IMR-90 (cell line): ENCODE data around the gene FAM3D. TPM values are rescaled to one million over a fixed set of nuclear protein-coding genes. Genes with fewer than 3 reads are reported as not detected.

Experiments used
- ATAC-seq: fragments of 200-7000 bp; cut with Tn5 transposase; 2 replicates; pipeline ENCODE4 v1.9.1; 2020; ENCODE audit warnings: low read depth, mild to moderate bottlenecking, moderate library complexity
- BruUV-seq: library from RNA; stranded (reverse); fragments of 400-500 nt; replicated peaks from 2 replicates; lab custom pipeline; 2021; lab: Mats Ljungman, UMichigan
- CTCF ChIA-PET: fragments of 300-600 bp; formaldehyde crosslinking; extraction: SDS; loops from one replicate; lab custom pipeline; 2021; ENCODE audit warnings: antibody characterized with exemption; lab: Yijun Ruan, JAX
- POLR2A ChIA-PET: fragments of 300-600 bp; sonication (Branson Sonifier 250); formaldehyde crosslinking; loops from one replicate; lab custom pipeline; 2022; ENCODE audit warnings: antibody characterized with exemption; ENCODE audit not compliant: unreplicated experiment; lab: Charles Lee
- DNase-seq: peaks from one replicate; pipeline ENCODE4 v3.0.0; 2013
- H2AFZ ChIP-seq: replicated peaks from 2 replicates; pipeline ENCODE3; 2013; ENCODE audit warnings: low read length, mild to moderate bottlenecking; ENCODE audit not compliant: poor library complexity
- H2AK5ac ChIP-seq: 2 replicates; pipeline ENCODE4 v1.6.1; 2013; ENCODE audit warnings: low read depth, low read length, inconsistent platforms
- H2AK9ac ChIP-seq: replicated peaks from 2 replicates; pipeline ENCODE3; 2013; ENCODE audit warnings: mild to moderate bottlenecking, low read depth, low read length, moderate library complexity; ENCODE audit not compliant: poor library complexity
- H2BK120ac ChIP-seq: 2 replicates; pipeline ENCODE4 v1.6.1; 2013; ENCODE audit warnings: low read depth, low read length, inconsistent platforms
- H2BK15ac ChIP-seq: 3 replicates; pipeline ENCODE4 v1.6.1; 2013; ENCODE audit warnings: low read depth, low read length, inconsistent platforms
- H2BK20ac ChIP-seq: 2 replicates; pipeline ENCODE4 v1.6.1; 2013; ENCODE audit warnings: low read depth, mild to moderate bottlenecking, inconsistent platforms, low read length, moderate library complexity
- H2BK5ac ChIP-seq: 2 replicates; pipeline ENCODE4 v1.6.1; 2013; ENCODE audit warnings: mild to moderate bottlenecking, low read depth, low read length, inconsistent platforms; ENCODE audit not compliant: poor library complexity, severe bottlenecking
- H3K14ac ChIP-seq: replicated peaks from 2 replicates; pipeline ENCODE4 v1.6.1; 2013; ENCODE audit warnings: low read depth, low read length, inconsistent platforms
- H3K18ac ChIP-seq: 2 replicates; pipeline ENCODE4 v1.6.1; 2013; ENCODE audit warnings: low read depth, low read length, control low read depth
- H3K23ac ChIP-seq: 2 replicates; pipeline ENCODE4 v1.6.1; 2013; ENCODE audit warnings: low read depth, low read length, inconsistent platforms
- H3K27ac ChIP-seq: 2 replicates; pipeline ENCODE4 v1.5.1; 2013; ENCODE audit warnings: mild to moderate bottlenecking, control low read depth, low read length; ENCODE audit not compliant: insufficient read depth
- H3K27me3 ChIP-seq: 2 replicates; pipeline ENCODE4 v1.6.1; 2013; ENCODE audit warnings: low read length; ENCODE audit not compliant: control insufficient read depth, insufficient read depth
- H3K36me3 ChIP-seq: 2 replicates; pipeline ENCODE4 v1.6.1; 2013; ENCODE audit warnings: low read length, mixed read lengths; ENCODE audit not compliant: control insufficient read depth, insufficient read depth
- H3K4ac ChIP-seq: 2 replicates; pipeline ENCODE4 v1.6.1; 2013; ENCODE audit warnings: low read depth, low read length, inconsistent platforms
- H3K4me1 ChIP-seq: 2 replicates; pipeline ENCODE4 v1.6.1; 2013; ENCODE audit warnings: low read length, mixed read lengths; ENCODE audit not compliant: control insufficient read depth, insufficient read depth
- H3K4me2 ChIP-seq: 2 replicates; pipeline ENCODE4 v1.6.1; 2013; ENCODE audit warnings: low read depth, mild to moderate bottlenecking, control low read depth, low read length, moderate library complexity
- H3K4me3 ChIP-seq: 2 replicates; pipeline ENCODE4 v1.5.1; 2013; ENCODE audit warnings: low read depth, mild to moderate bottlenecking, control low read depth, low read length, moderate library complexity; ENCODE audit not compliant: insufficient read depth
- H3K56ac ChIP-seq: 2 replicates; pipeline ENCODE4 v1.6.1; 2013; ENCODE audit warnings: low read length, inconsistent platforms; ENCODE audit not compliant: insufficient read depth; ENCODE audit errors: extremely low read depth
- H3K79me1 ChIP-seq, 2 experiments: 2 replicates each; pipeline ENCODE4 v1.6.1; 2013; ENCODE audit warnings: low read length in 2 of 2, inconsistent platforms in 1 of 2, low read depth in 1 of 2
- H3K9ac ChIP-seq: 2 replicates; pipeline ENCODE4 v1.6.1; 2013; ENCODE audit warnings: low read depth, low read length, control low read depth
- H3K9me1 ChIP-seq: 2 replicates; pipeline ENCODE4 v1.6.1; 2013; ENCODE audit warnings: low read length, inconsistent platforms; ENCODE audit not compliant: insufficient read depth
- H3K9me3 ChIP-seq: 2 replicates; pipeline ENCODE4 v1.6.1; 2013; ENCODE audit warnings: low read length; ENCODE audit not compliant: control insufficient read depth, insufficient read depth
- H4K20me1 ChIP-seq: 2 replicates; pipeline ENCODE4 v1.6.1; 2013; ENCODE audit warnings: low read length, inconsistent platforms; ENCODE audit not compliant: insufficient read depth
- H4K5ac ChIP-seq: 2 replicates; pipeline ENCODE4 v1.6.1; 2013; ENCODE audit warnings: mild to moderate bottlenecking, low read depth, low read length, control low read depth
- H4K8ac ChIP-seq, 2 experiments: 2 replicates each; pipeline ENCODE4 v1.6.1; 2013; ENCODE audit warnings: low read depth in 2 of 2, low read length in 2 of 2, control low read depth in 1 of 2, inconsistent platforms in 1 of 2
- H4K91ac ChIP-seq: 2 replicates; pipeline ENCODE4 v1.6.1; 2013; ENCODE audit warnings: low read depth, low read length, inconsistent platforms; ENCODE audit not compliant: insufficient read depth
- CHD1 ChIP-seq: IDR thresholded peaks from 2 replicates; pipeline ENCODE4 v1.6.1; 2012; ENCODE audit warnings: low read depth, low read length, improper control_type of control experiment
- MXI1 ChIP-seq: IDR thresholded peaks from 2 replicates; pipeline ENCODE4 v1.6.1; 2012; ENCODE audit warnings: low read depth, mild to moderate bottlenecking, low read length, moderate library complexity, borderline replicate concordance
- WGBS, 2 experiments: methylation state at CpG; one replicate each; pipeline versions ENCODE4 v1.1.5 to v1.1.7; 2013; ENCODE audit warnings: missing lambda C conversion rate in 2 of 2; ENCODE audit not compliant: insufficient read length in 1 of 2; ENCODE audit errors: extremely low coverage in 2 of 2; 5-methylcytosine and 5-hydroxymethylcytosine counted together
- dilution Hi-C: fragments of 300-500 bp; cut with HindIII; formaldehyde crosslinking; loops from one replicate; pipeline ENCODE4 v1.14.3; 2018; ENCODE audit warnings: low sequenced_read_pairs; ENCODE audit not compliant: unreplicated experiment
- in situ Hi-C: fragments of 300-500 bp; cut with MboI; formaldehyde crosslinking; loops from 3 replicates; pipeline ENCODE4 v1.14.3; 2019; ENCODE audit warnings: low sequenced_read_pairs, inconsistent platforms, mixed read lengths
- intact Hi-C: fragments of 100-400 bp; cut with micrococcal nuclease; formaldehyde crosslinking; loops from 2 replicates; pipeline ENCODE4 v1.10.0; 2022
- polyA plus RNA-seq, 3 experiments: library from polyadenylated mRNA; depleted of rRNA; stranded (reverse); fragments of >200 nt; gene quantifications; 2 replicates each; pipeline ENCODE4 v1.2.3, GENCODE V29; 2012; ENCODE audit warnings: low replicate concordance in 1 of 3
- total RNA-seq: library from RNA; depleted of rRNA; stranded (reverse); fragments of >200 nt; gene quantifications from 2 replicates; pipeline ENCODE4 v1.2.3, GENCODE V29; 2012

The FAM3D gene
- total and polyA plus RNA-seq, 2 of the 4 experiments (the other 2 are of a cell fraction): not detected

DNA sequence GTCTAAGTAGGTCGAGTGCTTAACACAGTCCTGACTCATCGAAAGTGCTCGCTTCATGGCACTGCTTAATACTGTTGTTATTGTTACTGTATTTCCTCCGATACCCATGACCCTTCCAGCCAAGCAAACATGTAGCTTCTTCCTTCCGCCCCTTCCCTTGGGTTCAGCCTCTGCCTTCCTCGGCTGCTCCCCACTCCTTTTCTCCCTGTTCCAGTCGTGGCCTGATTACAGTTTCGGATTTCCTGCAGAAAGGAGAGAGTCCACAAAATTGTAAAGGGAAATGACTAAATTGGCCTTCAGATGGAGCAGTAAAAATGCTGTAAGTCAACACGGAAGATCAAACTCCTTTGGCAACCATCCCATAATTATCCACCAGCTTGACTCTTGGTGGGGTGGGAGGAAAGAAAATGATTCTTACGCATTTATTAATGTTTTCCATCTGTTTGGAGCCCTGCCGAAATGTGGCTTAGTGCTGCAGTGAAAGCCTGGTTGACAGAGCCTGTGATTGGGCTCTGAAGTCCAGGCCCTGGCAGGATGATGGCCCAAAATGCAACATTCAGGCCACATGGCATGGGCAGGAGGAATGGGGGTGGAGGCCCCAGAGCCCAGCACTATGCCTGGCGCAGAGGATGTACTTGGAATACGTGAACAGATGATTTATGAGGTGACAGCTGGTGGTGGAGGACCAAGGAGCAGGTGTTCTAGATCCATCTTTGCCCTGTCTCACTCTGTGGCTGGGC, 37.6 kb downstream of the FAM3D start:
- H2AFZ ChIP-seq: peak overlapping the region; percentile 91
- H3K23ac ChIP-seq: peak overlapping the region; percentile 75
- H3K18ac ChIP-seq: peak overlapping the region; percentile 82
- DNase-seq: peak; percentile 97
- peak overlapping the region; percentile 36 for H3K9ac ChIP-seq
- CTCF ChIA-PET: interaction anchor here (0.8 to 5.7 kb wide), 6 partner anchors 10 to 71 kb away, joined by 3 to 69 read pairs (median 9); no protein-coding TSS in a partner anchor
- H3K9me3 ChIP-seq: no peaks in the 10 kb centered on the region
- H3K4me3 ChIP-seq: no peak overlapping the region
- peaks cover 23% of the 10 kb centered on the region for H3K4me1 ChIP-seq
- WGBS, 2 experiments: 0% methylated on average over 1 of the region's 13 CpGs; no CpG with 5 or more reads in 1 of the 2 experiments
- H2BK5ac ChIP-seq: peak overlapping the region; percentile 58
- no peaks in the 10 kb centered on the region for H3K36me3 ChIP-seq
- peak overlapping the region; percentile 68 for H2AK5ac ChIP-seq
- H4K20me1 ChIP-seq: no peaks in the 10 kb centered on the region
- peak overlapping the region; percentile 96 for H2BK120ac ChIP-seq
- intact Hi-C loops: loop anchor here (5.0 to 10.0 kb wide), 3 partner anchors 42 to 324 kb away; partner anchors contain the start of genes HTD2, PXK and RPP14
- no peaks in the 10 kb centered on the region for H3K79me1 ChIP-seq
- peak overlapping the region; percentile 4 to 95; a peak in 3 of 4 replicates for H4K8ac ChIP-seq
- in situ Hi-C loops: loop anchor here (5.0 to 25.0 kb wide), 3 partner anchors 67 to 1183 kb away; no protein-coding TSS in a partner anchor
- peak overlapping the region; percentile 82 for H4K91ac ChIP-seq
- dilution Hi-C loops: no loop called here
- no peaks in the 10 kb centered on the region for H3K27me3 ChIP-seq
- POLR2A ChIA-PET: no interaction called here
- H3K9me1 ChIP-seq: peaks cover 11% of the 10 kb centered on the region; the same call in 1 of the 2 replicates
- H2BK15ac ChIP-seq: peak overlapping the region; percentile 33; the same call in 2 of the 3 replicates
- no TSS peak for BruUV-seq
- peak overlapping the region; percentile 66 for H2AK9ac ChIP-seq
- H4K5ac ChIP-seq: peak overlapping the region; percentile 66
- peak overlapping the region; percentile 87 for H3K14ac ChIP-seq
- TF ChIP-seq CHD1: no peak
- 0 out of 2 replicates have a peak, but pooled peaks have one; percentile 23 for TF ChIP-seq MXI1
- peak overlapping the region; percentile 65 for H3K4me2 ChIP-seq
- peak overlapping the region; percentile 82 for H2BK20ac ChIP-seq
- ATAC-seq: peak; percentile 65
- peak overlapping the region; percentile 63 for H3K27ac ChIP-seq
- H3K56ac ChIP-seq: peak overlapping the region; percentile 27
- peak overlapping the region; percentile 90 for H3K4ac ChIP-seq
